K562 (cell line): ENCODE results near the gene RXRB. TPM values are rescaled to one million over a fixed set of nuclear protein-coding genes. Genes with fewer than 3 reads are reported as not detected.

Source experiments
- ATAC-seq: fragments of 200-7000 bp; cut with Tn5 transposase; 3 replicates; pipeline ENCODE4 v1.9.1; 2020; ENCODE audit warnings: moderate library complexity
- BruUV-seq: library from RNA; stranded (reverse); fragments of 400-500 nt; replicated peaks from 2 replicates; lab custom pipeline; 2021; lab: Mats Ljungman, UMichigan
- CTCF ChIA-PET: fragments of 300-600 bp; formaldehyde crosslinking; extraction: SDS; loops from one replicate; lab custom pipeline; 2021; ENCODE audit warnings: low intra/inter-chr PET ratio; lab: Yijun Ruan, JAX
- POLR2A ChIA-PET: fragments of 300-600, 350-650 bp; sonication (Branson Sonifier 250); formaldehyde crosslinking; extraction: SDS; loops from one replicate; lab custom pipeline; 2021; ENCODE audit warnings: antibody characterized with exemption, inconsistent platforms; lab: Yijun Ruan, JAX
- DNase-seq, 4 experiments: peaks; one replicate each; pipeline versions ENCODE4 v3.0.0 to v3.0.0-alpha.2; 2011 to 2018; ENCODE audit warnings: low spot score in 3 of 4, mixed read lengths in 3 of 4; ENCODE audit errors: extremely low read depth in 1 of 4
- FAIRE-seq: peaks from 2 replicates; lab custom pipeline; 2011; peaks lifted over from hg19 to GRCh38; lab: Jason Lieb, UNC
- H2AFZ ChIP-seq: 2 replicates; pipeline ENCODE4 v1.6.0; 2011; ENCODE audit warnings: low read depth, low read length, control low read depth, inconsistent platforms
- H3K27ac ChIP-seq: fragments of 200-600 bp; 3 replicates; pipeline ENCODE4 v1.8.0; 2011; ENCODE audit warnings: low read depth, mild to moderate bottlenecking, control low read depth, inconsistent platforms, low read length, moderate library complexity, mixed read lengths; ENCODE audit errors: extremely low read depth
- H3K27me3 ChIP-seq, 2 experiments: fragments of 300-600 bp in 1 of 2; 2 replicates in 1 of 2; 3 replicates in 1 of 2; pipeline versions ENCODE4 v1.6.0 to v1.8.0; 2011; ENCODE audit warnings: inconsistent platforms in 2 of 2, low read length in 2 of 2, mild to moderate bottlenecking in 1 of 2, mixed read lengths in 1 of 2, moderate library complexity in 1 of 2; ENCODE audit not compliant: control insufficient read depth in 2 of 2, insufficient read depth in 2 of 2
- H3K36me3 ChIP-seq: fragments of 300-600 bp; 3 replicates; pipeline ENCODE4 v1.8.0; 2011; ENCODE audit warnings: mild to moderate bottlenecking, low read length, inconsistent platforms; ENCODE audit not compliant: control insufficient read depth, insufficient read depth
- H3K4me1 ChIP-seq, 2 experiments: fragments of 200-600 bp in 1 of 2; replicated peaks in 1 of 2; 2 replicates in 1 of 2; 3 replicates in 1 of 2; pipeline versions ENCODE4 v1.5.1 to v1.8.0; 2011; ENCODE audit warnings: inconsistent platforms in 2 of 2, low read length in 2 of 2, mild to moderate bottlenecking in 1 of 2, mixed read lengths in 1 of 2, moderate library complexity in 1 of 2; ENCODE audit not compliant: control insufficient read depth in 2 of 2, insufficient read depth in 2 of 2
- H3K4me2 ChIP-seq: 2 replicates; pipeline ENCODE4 v1.6.1; 2011; ENCODE audit warnings: low read length, control low read depth, inconsistent platforms, mixed read lengths; ENCODE audit not compliant: insufficient read depth
- H3K4me3 ChIP-seq: fragments of 200-600 bp; sonication (generic), shearing (Covaris generic); 2 replicates; pipeline ENCODE4 v1.5.1; 2016; ENCODE audit warnings: control low read depth, inconsistent platforms
- H3K79me2 ChIP-seq: fragments of 200-600 bp; 3 replicates; pipeline ENCODE4 v1.8.0; 2011; ENCODE audit warnings: low read length, inconsistent platforms; ENCODE audit not compliant: control insufficient read depth, insufficient read depth
- H3K9ac ChIP-seq, 2 experiments: 2 replicates each; pipeline versions ENCODE4 v1.6.0 to v1.6.1; 2011; ENCODE audit warnings: low read depth in 2 of 2, low read length in 2 of 2, control low read depth in 1 of 2, inconsistent platforms in 1 of 2, mild to moderate bottlenecking in 1 of 2, mixed read lengths in 1 of 2; ENCODE audit not compliant: insufficient read depth in 1 of 2
- H3K9me1 ChIP-seq: one replicate; pipeline ENCODE4 v1.6.0; 2011; ENCODE audit warnings: inconsistent platforms, mild to moderate bottlenecking, low read length, moderate library complexity; ENCODE audit not compliant: control insufficient read depth, insufficient read depth
- H3K9me3 ChIP-seq: replicated peaks from 2 replicates; pipeline ENCODE4 v1.5.1; 2011; ENCODE audit warnings: low read depth, low read length, inconsistent platforms; ENCODE audit not compliant: control insufficient read depth, insufficient read depth
- H4K20me1 ChIP-seq: replicated peaks from 2 replicates; pipeline ENCODE4 v1.6.1; 2011; ENCODE audit warnings: low read length, inconsistent platforms, mixed read lengths; ENCODE audit not compliant: control insufficient read depth, insufficient read depth
- YY1 ChIP-seq, 3 experiments: IDR thresholded peaks; 2 replicates each; pipeline ENCODE4 v1.6.1; 2011; ENCODE audit warnings: low read length in 2 of 3, mild to moderate bottlenecking in 2 of 3, moderate library complexity in 2 of 3, borderline replicate concordance in 1 of 3, control low read depth in 1 of 3, low read depth in 1 of 3; ENCODE audit not compliant: insufficient read depth in 3 of 3, insufficient replicate concordance in 2 of 3, control insufficient read depth in 1 of 3, insufficient read length in 1 of 3; ENCODE audit errors: extremely low read depth in 1 of 3
- ZFP91 ChIP-seq: sonication (generic); formaldehyde crosslinking; IDR thresholded peaks from 2 replicates; pipeline ENCODE4 v1.8.0; 2022; ENCODE audit warnings: mild to moderate bottlenecking, missing genetic modification reagents
- WGBS: fragments of 100-300 bp; shearing (Covaris generic); methylation state at CpG from one replicate; pipeline ENCODE4 v1.1.6; 2016; ENCODE audit warnings: low coverage, mixed read lengths; ENCODE audit not compliant: insufficient coverage; ENCODE audit errors: missing lambda C conversion rate; 5-methylcytosine and 5-hydroxymethylcytosine counted together
- in situ Hi-C: fragments of 300-500 bp; cut with MboI; formaldehyde crosslinking; loops from 4 replicates; pipeline ENCODE4 v1.15.0; 2018; ENCODE audit warnings: inconsistent platforms, mixed read lengths
- intact Hi-C: fragments of 100-400 bp; cut with micrococcal nuclease; formaldehyde crosslinking; loops from 2 replicates; pipeline ENCODE4 v1.14.2; 2022
- polyA plus RNA-seq, 8 experiments: library from polyadenylated mRNA; depleted of rRNA in 4 of 8; stranded (reverse) in 5 of 8; unstranded in 3 of 8; fragments of >200 nt; fragmentation: Nextera tagmentation in 2 of 8; fragmentation: Illumina TruSeq in 1 of 8; extraction: Ambion mirVana in 2 of 8; extraction: Trizol in 1 of 8; gene quantifications; 2 replicates each; pipeline versions ENCODE4 v1.2.1 to v1.2.3, GENCODE V29; 2011 to 2014; ENCODE audit warnings: inconsistent platforms in 1 of 8, missing spikeins in 1 of 8
- total RNA-seq, 7 experiments: library from RNA; depleted of rRNA in 6 of 7; stranded (reverse); fragments of >200 nt in 6 of 7; fragmentation: Illumina TruSeq in 2 of 7; extraction: Trizol in 2 of 7; gene quantifications; 2 replicates each; pipeline versions ENCODE4 v1.2.1 to v1.2.3, GENCODE V29; 2011 to 2021; ENCODE audit warnings: low replicate concordance in 1 of 7

The RXRB gene
- total and polyA plus RNA-seq, 9 of the 15 experiments (the other 6 are each of a cell fraction or from before 2014, with no cell fraction given), result 0.76 to 35.5 (median 18.4) TPM

DNA sequence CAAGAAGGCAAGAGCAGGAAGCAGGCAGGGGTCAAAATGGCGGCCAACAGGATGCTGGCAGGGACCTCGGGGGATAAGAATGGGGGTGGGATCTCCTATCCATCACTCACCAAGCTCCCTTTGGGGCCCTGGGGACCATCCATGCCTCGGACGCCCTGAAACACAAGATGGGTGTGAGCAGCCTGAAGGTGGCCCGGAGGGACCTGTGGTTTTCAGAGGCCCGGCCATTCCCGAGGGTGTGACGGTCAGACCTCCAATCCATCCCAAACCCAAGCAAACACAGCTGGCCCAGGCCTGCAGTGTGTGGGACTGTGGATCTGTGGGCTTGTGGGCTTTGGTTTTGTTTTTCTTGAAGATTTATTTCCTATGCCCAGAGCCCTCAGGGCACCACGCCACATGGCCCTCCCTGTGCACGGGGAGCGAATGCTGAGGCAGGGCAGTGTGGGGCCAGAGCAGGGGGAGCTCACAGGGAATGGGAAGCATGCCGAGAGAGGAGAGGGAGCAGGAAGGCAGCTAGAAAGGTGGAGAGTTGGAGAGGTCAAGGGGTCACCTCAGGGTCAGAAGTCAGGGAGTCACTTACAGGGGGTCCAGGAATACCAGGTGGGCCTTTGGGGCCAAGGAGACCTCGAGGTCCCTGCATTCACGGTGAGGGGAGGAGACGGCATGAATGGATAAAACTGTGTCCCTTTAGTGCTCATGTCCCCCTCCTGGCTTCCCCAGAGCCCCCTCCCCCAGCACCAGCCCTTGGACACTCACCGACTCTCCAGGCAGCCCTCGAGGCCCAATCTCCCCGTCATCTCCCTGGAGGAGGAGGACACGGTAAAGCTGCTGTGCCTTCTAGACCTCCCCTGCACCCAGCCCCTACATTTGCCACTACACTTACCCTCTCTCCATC is 22.7 kb downstream of the RXRB start:
- in situ Hi-C loops, result no loop called here
- BruUV-seq, result no TSS peak
- Histone ChIP-seq H4K20me1 (no peaks in the 10 kb centered on the region; the same call in 1 of the 2 replicates), H3K9ac (no peak overlapping the region)
- peak in 2 of 3 experiments; percentile 24 to 56 for TF ChIP-seq YY1 (IDR thresholded peaks at IDR 0.05; ENCODE audit: borderline replicate concordance in 1 of 3, control insufficient read depth in 1 of 3, extremely low read depth in 1 of 3, insufficient read depth in 3 of 3, insufficient read length in 1 of 3, insufficient replicate concordance in 2 of 3, low read depth in 1 of 3, low read length in 2 of 3)
- no peak for TF ChIP-seq ZFP91
- TF ChIP-seq, all 486 proteins: peak for 1
- H3K27ac ChIP-seq, result no peak overlapping the region
- H3K9me1 ChIP-seq, result no peaks in the 10 kb centered on the region
- no peaks in the 10 kb centered on the region for H3K4me1 ChIP-seq
- POLR2A ChIA-PET, result no interaction called here
- CTCF ChIA-PET, result no interaction called here
- H2AFZ ChIP-seq, result peak overlapping the region; percentile 26; the same call in 1 of the 2 replicates
- no peaks in the 10 kb centered on the region for H3K36me3 ChIP-seq
- no peak for FAIRE-seq
- ATAC-seq, result no peak
- H3K4me3 ChIP-seq, result no peak overlapping the region
- intact Hi-C loops, result no loop called here
- no peaks in the 10 kb centered on the region for H3K79me2 ChIP-seq
- 26% methylated on average over 19 of the region's 19 CpGs for WGBS
- no peak for DNase-seq
- H3K27me3 ChIP-seq, result peaks cover 3 to 18% of the 10 kb centered on the region in 2 experiments; a peak in 4 of 5 replicates
- H3K9me3 ChIP-seq, result peaks cover under 1% of the 10 kb centered on the region
- no peak overlapping the region for H3K4me2 ChIP-seq
